K562 (cell line): ENCODE measurements around the gene HCFC1R1. TPM values are rescaled to one million over a fixed set of nuclear protein-coding genes. Genes with fewer than 3 reads are reported as not detected.

Experiments used
- AFF4 ChIP-seq: sonication (generic); formaldehyde crosslinking; IDR thresholded peaks from 2 replicates; pipeline ENCODE4 v1.8.0; 2023; ENCODE audit warnings: mild to moderate bottlenecking, missing genetic modification reagents
- CTCFL ChIP-seq: IDR thresholded peaks from 2 replicates; pipeline ENCODE4 v1.6.1; 2011; ENCODE audit warnings: borderline replicate concordance, low read depth, mild to moderate bottlenecking, moderate library complexity, low read length; ENCODE audit not compliant: insufficient read depth, poor library complexity, severe bottlenecking
- EP400 ChIP-seq: fragments of 450-650 bp; IDR thresholded peaks from 2 replicates; pipeline ENCODE4 v1.6.1; 2017; ENCODE audit warnings: antibody characterized with exemption, mild to moderate bottlenecking, moderate library complexity
- FOXA3 ChIP-seq, 2 experiments: fragments of 450-650 bp in 1 of 2; sonication (generic) in 1 of 2; formaldehyde crosslinking; IDR thresholded peaks in 1 of 2; conservative IDR thresholded peaks in 1 of 2; 2 replicates each; pipeline versions ENCODE4 v1.4.0 to v1.8.0; 2020 to 2022; ENCODE audit warnings: mild to moderate bottlenecking in 2 of 2, missing genetic modification reagents in 1 of 2
- FOXM1 ChIP-seq, 2 experiments: fragments of 450-650 bp in 1 of 2; sonication (generic) in 1 of 2; formaldehyde crosslinking in 1 of 2; IDR thresholded peaks; 2 replicates each; pipeline versions ENCODE4 v1.6.1 to v1.9.0; 2017 to 2022; ENCODE audit warnings: low read depth in 2 of 2, mild to moderate bottlenecking in 2 of 2, missing genetic modification reagents in 1 of 2, moderate library complexity in 1 of 2
- GATA2 ChIP-seq: sonication (generic); formaldehyde crosslinking; IDR thresholded peaks from 2 replicates; pipeline ENCODE4 v1.4.0; 2020; ENCODE audit warnings: mild to moderate bottlenecking, missing genetic modification reagents
- HDAC8 ChIP-seq: fragments of 450-650 bp; IDR thresholded peaks from 2 replicates; pipeline ENCODE4 v1.6.1; 2016; ENCODE audit warnings: mild to moderate bottlenecking, missing genetic modification characterization, moderate library complexity, missing compliant biosample characterization
- IFI16 ChIP-seq: fragments of 250-450 bp; sonication (Bioruptor Pico); IDR thresholded peaks from 2 replicates; pipeline ENCODE4 v2.1.2; 2022; ENCODE audit warnings: mild to moderate bottlenecking, inconsistent platforms
- POLR3G ChIP-seq: IDR thresholded peaks from 2 replicates; pipeline ENCODE4 v1.6.1; 2011; ENCODE audit not compliant: insufficient read length, insufficient replicate concordance; ENCODE audit errors: extremely low read depth
- PTTG1 ChIP-seq: fragments of 450-650 bp; IDR thresholded peaks from 2 replicates; pipeline ENCODE4 v1.6.1; 2016; ENCODE audit warnings: low read depth, mild to moderate bottlenecking, missing genetic modification characterization, missing compliant biosample characterization
- UBTF ChIP-seq, 2 experiments: IDR thresholded peaks; 2 replicates each; pipeline ENCODE4 v1.6.1; 2012; ENCODE audit warnings: improper control_type of control experiment in 2 of 2, low read depth in 2 of 2, low read length in 2 of 2, borderline replicate concordance in 1 of 2
- ZBTB12 ChIP-seq: fragments of 250-450 bp; sonication (Bioruptor Pico); IDR thresholded peaks from 2 replicates; pipeline ENCODE4 v1.4.0; 2020
- ZBTB2 ChIP-seq: fragments of 450-650 bp; IDR thresholded peaks from 2 replicates; pipeline ENCODE4 v1.6.1; 2016; ENCODE audit warnings: antibody characterized with exemption
- ZNF232 ChIP-seq: sonication (generic); formaldehyde crosslinking; IDR thresholded peaks from 2 replicates; pipeline ENCODE4 v1.8.0; 2022; ENCODE audit warnings: mild to moderate bottlenecking, missing genetic modification reagents
- ZNF24 ChIP-seq: fragments of 450-650 bp; IDR thresholded peaks from 2 replicates; pipeline ENCODE4 v1.6.1; 2016
- ZNF77 ChIP-seq: fragments of 250-450 bp; sonication (Bioruptor Pico); IDR thresholded peaks from 2 replicates; pipeline ENCODE4 v1.5.0; 2020
- ZZZ3 ChIP-seq: fragments of 450-650 bp; IDR thresholded peaks from 2 replicates; pipeline ENCODE4 v1.6.1; 2016; ENCODE audit warnings: antibody characterized with exemption, mild to moderate bottlenecking, moderate library complexity
- polyA plus RNA-seq, 8 experiments: library from polyadenylated mRNA; depleted of rRNA in 4 of 8; stranded (reverse) in 5 of 8; unstranded in 3 of 8; fragments of >200 nt; fragmentation: Nextera tagmentation in 2 of 8; fragmentation: Illumina TruSeq in 1 of 8; extraction: Ambion mirVana in 2 of 8; extraction: Trizol in 1 of 8; gene quantifications; 2 replicates each; pipeline versions ENCODE4 v1.2.1 to v1.2.3, GENCODE V29; 2011 to 2014; ENCODE audit warnings: inconsistent platforms in 1 of 8, missing spikeins in 1 of 8
- total RNA-seq, 7 experiments: library from RNA; depleted of rRNA in 6 of 7; stranded (reverse); fragments of >200 nt in 6 of 7; fragmentation: Illumina TruSeq in 2 of 7; extraction: Trizol in 2 of 7; gene quantifications; 2 replicates each; pipeline versions ENCODE4 v1.2.1 to v1.2.3, GENCODE V29; 2011 to 2021; ENCODE audit warnings: low replicate concordance in 1 of 7

The HCFC1R1 gene
- total and polyA plus RNA-seq, 9 of the 15 experiments (the other 6 are each of a cell fraction or from before 2014, with no cell fraction given), result 2.2 to 29.0 (median 11.2) TPM

- no peak for TF ChIP-seq AFF4 (CRISPR knock-in tag)
- TF ChIP-seq ZZZ3, result no peak
- TF ChIP-seq IFI16 (CRISPR knock-in tag), result no peak
- no peak for TF ChIP-seq HDAC8
- TF ChIP-seq GATA2 (CRISPR knock-in tag), result no peak
- TF ChIP-seq UBTF (IDR thresholded peaks at IDR 0.05; ENCODE audit: borderline replicate concordance in 1 of 2, low read depth in 2 of 2, low read length in 2 of 2), result 0 out of 4 replicates have a peak, but pooled peaks of 1 of the 2 experiments have one; percentile 43
- TF ChIP-seq FOXA3 (CRISPR knock-in tag; conservative IDR thresholded peaks at IDR 0.05 in 1 of 2, IDR thresholded peaks at IDR 0.05 in 1 of 2), result no peak
- TF ChIP-seq ZNF232 (CRISPR knock-in tag), result no peak
- TF ChIP-seq ZNF24, result no peak; the same call in 1 of the 2 replicates
- TF ChIP-seq CTCFL, result no peak
- 0 out of 2 replicates have a peak, but pooled peaks have one; percentile 37 for TF ChIP-seq ZBTB2
- TF ChIP-seq ZNF77, result no peak
- TF ChIP-seq PTTG1, result no peak
- TF ChIP-seq POLR3G, result no peak
- no peak for TF ChIP-seq ZBTB12 (CRISPR knock-in tag)
- no peak; the same call in 1 of the 2 replicates for TF ChIP-seq EP400
- no peak for TF ChIP-seq FOXM1 (IDR thresholded peaks at IDR 0.05; ENCODE audit: low read depth)
- TF ChIP-seq FOXM1 (CRISPR knock-in tag; IDR thresholded peaks at IDR 0.05; ENCODE audit: low read depth), result no peak
These were observed 40.0 kb downstream of the HCFC1R1 start (continued) for GRCh38 chr16:2983706-2984136.
